ENCODE results near the gene FOXRED2.

DNA sequence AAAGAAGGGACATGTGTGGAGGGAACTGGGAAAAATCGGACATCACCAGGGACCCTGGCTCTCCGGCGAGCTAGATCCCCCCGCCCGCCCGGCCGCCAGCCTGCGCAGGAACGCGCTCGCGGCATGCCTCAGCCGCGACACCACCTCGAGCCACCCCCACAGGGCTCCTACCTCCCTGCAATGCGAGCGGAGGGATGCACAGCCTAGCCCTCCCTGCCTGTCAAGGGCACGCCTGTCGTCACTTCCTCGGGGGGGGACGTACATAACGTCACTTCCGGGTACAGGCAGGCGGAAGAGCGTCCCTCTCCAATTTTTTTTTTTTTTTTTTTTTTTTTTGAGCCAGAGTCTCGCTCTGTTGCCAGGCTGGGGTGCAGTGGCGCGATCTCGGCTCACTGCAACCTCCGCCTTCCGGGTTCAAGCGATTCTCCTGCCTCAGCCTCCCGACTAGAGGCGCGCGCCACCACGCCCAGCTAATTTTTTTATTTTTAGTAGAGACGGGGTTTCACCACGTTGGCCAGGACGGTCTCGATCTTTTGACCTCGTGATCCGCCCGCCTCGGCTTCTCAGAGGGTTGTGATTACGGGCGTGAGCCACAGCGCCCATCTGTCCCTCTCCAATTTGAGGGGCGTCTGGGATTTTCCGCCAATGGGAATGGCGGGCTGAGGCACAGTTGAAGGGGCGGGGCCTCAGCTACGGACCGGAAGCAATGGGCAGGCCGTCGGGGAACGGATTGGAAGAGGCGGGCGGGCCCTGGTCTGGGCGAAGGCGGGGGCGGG is 25.3 kb downstream of the FOXRED2 start, which contains the start of gene TXN2:
- TF ChIP-seq CTCF (IDR thresholded peaks at IDR 0.05; ENCODE audit: low read length) (no peak), EZH2 (IDR thresholded peaks at IDR 0.05; ENCODE audit: borderline replicate concordance, low read length) (no peak)

Data from OCI-LY1 (cell line).